Astrocyte (in vitro differentiated cells and primary cell): Measurements from ENCODE around the gene SPTBN1. TPM values are rescaled to one million over a fixed set of nuclear protein-coding genes. Genes with fewer than 3 reads are reported as not detected.

Experiments used
- DNase-seq: peaks from one replicate; pipeline ENCODE4 v3.0.0-alpha.2; 2010; ENCODE audit warnings: low read depth
- FAIRE-seq: peaks from 2 replicates; lab custom pipeline; 2011; peaks lifted over from hg19 to GRCh38; lab: Jason Lieb, UNC
- H2AFZ ChIP-seq: 2 replicates; pipeline ENCODE4 v1.6.0; 2012; ENCODE audit warnings: low read depth, low read length, inconsistent platforms
- H3K27ac ChIP-seq: 2 replicates; pipeline ENCODE4 v1.5.1; 2011; ENCODE audit warnings: low read depth, low read length, inconsistent platforms
- H3K27me3 ChIP-seq: 2 replicates; pipeline ENCODE4 v1.6.0; 2011; ENCODE audit warnings: low read length, inconsistent platforms; ENCODE audit not compliant: insufficient read depth
- H3K36me3 ChIP-seq: 2 replicates; pipeline ENCODE4 v1.5.1; 2011; ENCODE audit warnings: low read length, inconsistent platforms; ENCODE audit not compliant: insufficient read depth
- H3K4me1 ChIP-seq: 2 replicates; pipeline ENCODE4 v1.5.1; 2011; ENCODE audit warnings: low read length, inconsistent platforms; ENCODE audit not compliant: insufficient read depth
- H3K4me2 ChIP-seq: 2 replicates; pipeline ENCODE4 v1.6.0; 2012; ENCODE audit warnings: low read length, inconsistent platforms
- H3K4me3 ChIP-seq: 2 replicates; pipeline ENCODE4 v1.5.1; 2011; ENCODE audit warnings: low read depth, mild to moderate bottlenecking, low read length, inconsistent platforms; ENCODE audit not compliant: insufficient read depth
- H3K79me2 ChIP-seq: 2 replicates; pipeline ENCODE4 v1.6.0; 2012; ENCODE audit warnings: mild to moderate bottlenecking, low read length, inconsistent platforms; ENCODE audit not compliant: insufficient read depth
- H3K9ac ChIP-seq: 2 replicates; pipeline ENCODE4 v1.6.0; 2012; ENCODE audit warnings: mild to moderate bottlenecking, low read length, inconsistent platforms
- H3K9me3 ChIP-seq: 2 replicates; pipeline ENCODE4 v1.5.1; 2012; ENCODE audit warnings: low read depth, mild to moderate bottlenecking, low read length, inconsistent platforms; ENCODE audit not compliant: insufficient read depth
- H4K20me1 ChIP-seq: 2 replicates; pipeline ENCODE4 v1.6.0; 2012; ENCODE audit warnings: low read length, inconsistent platforms; ENCODE audit not compliant: insufficient read depth
- H3K27ac Mint-ChIP-seq: one replicate; pipeline ENCODE4 v1.8.0; 2021; ENCODE audit warnings: mild to moderate bottlenecking, mixed read lengths; ENCODE audit not compliant: unreplicated experiment
- H3K27me3 Mint-ChIP-seq: one replicate; pipeline ENCODE4 v1.8.0; 2021; ENCODE audit warnings: low read depth, mixed read lengths; ENCODE audit not compliant: unreplicated experiment
- H3K36me3 Mint-ChIP-seq: one replicate; pipeline ENCODE4 v1.8.0; 2021; ENCODE audit warnings: low read depth, mixed read lengths; ENCODE audit not compliant: unreplicated experiment
- H3K4me1 Mint-ChIP-seq: one replicate; pipeline ENCODE4 v1.8.0; 2021; ENCODE audit warnings: low read depth, mixed read lengths; ENCODE audit not compliant: unreplicated experiment
- H3K4me3 Mint-ChIP-seq: one replicate; pipeline ENCODE4 v1.8.0; 2021; ENCODE audit warnings: mild to moderate bottlenecking, moderate library complexity, mixed read lengths; ENCODE audit not compliant: unreplicated experiment
- H3K9me3 Mint-ChIP-seq: one replicate; pipeline ENCODE4 v1.8.0; 2021; ENCODE audit warnings: mild to moderate bottlenecking, mixed read lengths; ENCODE audit not compliant: unreplicated experiment
- CTCF ChIP-seq: IDR thresholded peaks from 2 replicates; pipeline ENCODE4 v1.5.1; 2011; ENCODE audit warnings: low read depth, mild to moderate bottlenecking, inconsistent platforms, low read length, moderate library complexity; ENCODE audit not compliant: insufficient read depth
- EZH2 ChIP-seq: IDR thresholded peaks from 2 replicates; pipeline ENCODE4 v1.6.1; 2012; ENCODE audit warnings: mild to moderate bottlenecking, low read length, inconsistent platforms; ENCODE audit not compliant: insufficient read depth
- total RNA-seq: library from RNA; stranded (reverse); gene quantifications from 2 replicates; pipeline ENCODE4 v1.2.1, GENCODE V29; 2021

Gene SPTBN1
- total RNA-seq, 1 donor from 2014 or later: 311 TPM

- no peak overlapping the region for H3K27ac ChIP-seq
- Mint-ChIP-seq H3K4me3 (no peak overlapping the region), H3K36me3 (peaks cover 7% of the 10 kb centered on the region), H3K27ac (no peak overlapping the region), H3K9me3 (no peaks in the 10 kb centered on the region), H3K4me1 (peaks cover 39% of the 10 kb centered on the region), H3K27me3 (no peaks in the 10 kb centered on the region)
- no peak for FAIRE-seq
- DNase-seq: no peak
- H3K79me2 ChIP-seq: peaks cover 99% of the 10 kb centered on the region
- H4K20me1 ChIP-seq: peaks cover 56% of the 10 kb centered on the region
- TF ChIP-seq CTCF (no peak), EZH2 (no peak)
- no peaks in the 10 kb centered on the region for H3K9me3 ChIP-seq
- H3K36me3 ChIP-seq: peaks cover 3% of the 10 kb centered on the region
- H3K4me3 ChIP-seq: no peak overlapping the region
- no peak overlapping the region for H2AFZ ChIP-seq
- no peak overlapping the region for H3K4me2 ChIP-seq
- no peaks in the 10 kb centered on the region for H3K27me3 ChIP-seq
- peaks cover 33% of the 10 kb centered on the region for H3K4me1 ChIP-seq
- H3K9ac ChIP-seq: no peak overlapping the region
These were observed 125.4 kb downstream of the SPTBN1 start for GRCh38 chr2:54581326-54582039.

GRCh38 chr2:54582987-54583386 lies 126.9 kb downstream of the SPTBN1 start:
- no peaks in the 10 kb centered on the region for H3K9me3 ChIP-seq
- no peak overlapping the region for H3K4me2 ChIP-seq
- H4K20me1 ChIP-seq: peaks cover 52% of the 10 kb centered on the region
- H3K9ac ChIP-seq: no peak overlapping the region
- H3K79me2 ChIP-seq: peaks cover 99% of the 10 kb centered on the region
- H3K27me3 ChIP-seq: no peaks in the 10 kb centered on the region
- H3K4me3 ChIP-seq: no peak overlapping the region
- Mint-ChIP-seq H3K9me3 (no peaks in the 10 kb centered on the region), H3K36me3 (peaks cover 2% of the 10 kb centered on the region), H3K27ac (no peak overlapping the region), H3K4me3 (no peak overlapping the region), H3K27me3 (no peaks in the 10 kb centered on the region), H3K4me1 (peaks cover 36% of the 10 kb centered on the region)
- DNase-seq: no peak
- H2AFZ ChIP-seq: no peak overlapping the region
- peaks cover 3% of the 10 kb centered on the region for H3K36me3 ChIP-seq
- no peak overlapping the region for H3K27ac ChIP-seq
- TF ChIP-seq EZH2 (no peak), CTCF (no peak)
- no peak for FAIRE-seq
- peaks cover 36% of the 10 kb centered on the region for H3K4me1 ChIP-seq

DNA sequence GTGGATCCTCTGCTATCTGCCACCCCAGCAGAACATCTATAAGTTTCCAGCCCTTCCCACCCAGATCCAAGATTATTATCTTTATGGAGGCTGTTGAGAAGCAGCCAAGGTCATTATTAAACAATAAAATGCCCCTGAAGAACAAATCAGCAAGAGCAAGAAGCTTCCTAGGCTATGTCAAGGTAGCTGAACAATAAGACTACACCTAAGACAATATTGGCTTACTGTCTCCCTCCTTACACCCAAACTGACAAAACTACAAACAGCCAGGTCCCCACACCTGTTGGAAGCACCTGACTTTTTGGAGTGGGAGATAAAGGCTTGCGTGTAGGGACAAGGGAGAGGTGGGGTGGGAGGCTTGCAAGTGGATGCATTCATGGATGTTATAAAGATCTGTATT lies 128.5 kb downstream of the SPTBN1 start:
- Histone ChIP-seq H3K4me1 (peaks cover 41% of the 10 kb centered on the region), H3K27ac (no peak overlapping the region), H3K9ac (no peak overlapping the region), H2AFZ (no peak overlapping the region), H3K9me3 (no peaks in the 10 kb centered on the region), H3K27me3 (no peaks in the 10 kb centered on the region), H4K20me1 (peaks cover 54% of the 10 kb centered on the region), H3K36me3 (no peaks in the 10 kb centered on the region), H3K79me2 (peaks cover 99% of the 10 kb centered on the region), H3K4me3 (no peak overlapping the region), H3K4me2 (no peak overlapping the region)
- FAIRE-seq (no peak), DNase-seq (no peak)
- Mint-ChIP-seq H3K27me3 (no peaks in the 10 kb centered on the region), H3K9me3 (no peaks in the 10 kb centered on the region), H3K27ac (no peak overlapping the region), H3K4me1 (peaks cover 32% of the 10 kb centered on the region), H3K36me3 (peaks cover 2% of the 10 kb centered on the region), H3K4me3 (no peak overlapping the region)
- TF ChIP-seq EZH2 (no peak), CTCF (no peak)
